Heart left ventricle (tissue), 13 donors: ENCODE measurements around the gene ZNF22.

Experiments used
- CTCF ChIP-seq, 12 donors: fragments of 200-600 bp; sonication (generic) in 4 of 12; IDR thresholded peaks; one replicate each; pipeline versions ENCODE4 v1.5.0 to v1.8.0; 2018 to 2022; ENCODE audit warnings: antibody characterized with exemption in 12 of 12, mild to moderate bottlenecking in 5 of 12
- POLR2A ChIP-seq, 2 donors: fragments of 450-650 bp; IDR thresholded peaks; one replicate each; pipeline ENCODE4 v1.6.1; 2017; ENCODE audit warnings: antibody characterized with exemption in 2 of 2, mild to moderate bottlenecking in 2 of 2, moderate library complexity in 2 of 2
- donor health status: ischemic (EF 13 %, LVEDD 7.1; RV severe dilation, severe dysfunction).
- donor health status: DM: no; HTN: yes; CAD: no.
- donor health status: DM: no; HTN: no; CAD: no.
- donor health status: ischemic (EF 25% LVEDD 6.9; RV normal size, moderate dysfunction).
- donor health status: ischemic (EF 25% LVEDD 5.7; RV mildly dilated, moderate dysfunction).
- donor health status: ischemic (EF 35%, LVEDD 5.7; RV mildly dilated, moderate dysfunction).
- donor health status: nonischemic (EF 11% LVEDD 7.7; RV severe dilation, severe dysfunction).
- donor health status: DM: yes; HTN: yes; CAD: no.
- donor health status: PGD.
- donor health status: ischemic (EF 29% LVEDD 5.4; RV normal size, mild dysfunction).
- donor health status: nonischemic (EF 23%, LVEDD 6.1; RV moderate dilation, normal function).

DNA sequence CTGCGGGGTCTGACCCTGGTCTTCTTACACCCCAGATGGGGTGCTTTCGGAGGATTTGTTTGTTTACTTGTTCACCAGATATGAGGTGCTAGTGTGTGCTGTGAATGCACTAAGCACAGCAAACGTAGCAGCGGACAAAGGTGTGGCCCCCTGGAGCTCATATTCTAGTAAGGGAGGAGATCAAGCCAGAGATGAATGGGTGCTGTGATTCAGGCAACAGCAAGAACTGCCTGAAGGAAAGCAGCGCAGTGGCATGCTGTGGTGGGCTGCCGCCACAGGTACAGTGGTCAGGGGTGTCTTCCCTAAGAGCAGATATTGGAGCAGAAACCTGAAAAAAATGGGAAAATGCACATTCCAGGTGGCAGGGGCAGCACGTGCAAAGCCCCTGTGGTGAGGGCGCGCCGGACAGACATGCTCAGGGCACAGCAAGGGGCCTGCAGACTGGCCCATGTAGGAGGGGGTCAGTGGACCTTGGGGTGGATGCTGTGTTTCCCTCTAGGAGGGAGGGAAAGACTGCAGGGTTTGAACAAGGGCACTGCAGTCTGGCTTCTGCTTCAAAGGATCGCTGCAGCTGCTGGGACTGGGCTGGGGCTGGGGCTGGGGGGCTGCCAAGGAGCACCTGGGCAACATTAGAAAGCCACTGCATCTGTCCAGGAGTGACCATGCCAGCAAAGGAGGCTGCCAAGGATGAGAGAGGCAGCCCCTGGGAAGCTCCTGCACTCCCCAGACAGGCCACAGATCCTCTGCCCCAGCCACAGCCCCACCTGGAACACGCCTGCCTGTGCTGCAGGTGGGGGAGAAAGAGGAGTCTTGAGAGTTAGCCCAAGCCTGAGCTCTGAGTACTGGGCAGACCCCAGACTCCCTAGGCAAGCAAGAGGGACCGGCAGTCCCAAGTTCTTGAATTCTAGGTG is 21.2 kb upstream of the ZNF22 start:
- TF ChIP-seq CTCF (IDR thresholded peaks at IDR 0.05) (no peak), POLR2A (IDR thresholded peaks at IDR 0.05) (no peak)
